K562 (cell line): Measurements from ENCODE around the gene PLEKHN1. TPM values are rescaled to one million over a fixed set of nuclear protein-coding genes. Genes with fewer than 3 reads are reported as not detected.

ENCODE experiments used
- ADNP ChIP-seq: fragments of 200-800 bp; sonication (Bioruptor generic); IDR thresholded peaks from 2 replicates; pipeline ENCODE4 v1.6.1; 2016; ENCODE audit warnings: missing genetic modification characterization, missing compliant biosample characterization
- DPF2 ChIP-seq: fragments of 450-650 bp; IDR thresholded peaks from 2 replicates; pipeline ENCODE4 v1.6.1; 2016
- FOXK2 ChIP-seq, 2 experiments: fragments of 450-650 bp; IDR thresholded peaks in 1 of 2; conservative IDR thresholded peaks in 1 of 2; 2 replicates each; pipeline ENCODE4 v1.6.1; 2016; ENCODE audit warnings: low read depth in 2 of 2, mild to moderate bottlenecking in 1 of 2
- GTF2B ChIP-seq: IDR thresholded peaks from 2 replicates; pipeline ENCODE4 v1.6.1; 2011; ENCODE audit not compliant: insufficient read length; ENCODE audit errors: extremely low read depth
- KLF1 ChIP-seq: fragments of 450-650 bp; IDR thresholded peaks from 2 replicates; pipeline ENCODE4 v1.6.1; 2016; ENCODE audit warnings: missing genetic modification characterization, missing compliant biosample characterization
- POLR2G ChIP-seq: fragments of 200-400 bp; formaldehyde crosslinking; IDR thresholded peaks from 2 replicates; pipeline ENCODE4 v1.6.1; 2017; ENCODE audit warnings: low read depth, mild to moderate bottlenecking, antibody characterized with exemption, low read length, moderate library complexity
- SFPQ ChIP-seq: fragments of 200-400 bp; formaldehyde crosslinking; IDR thresholded peaks from 2 replicates; pipeline ENCODE4 v1.6.1; 2017; ENCODE audit warnings: mild to moderate bottlenecking, low read depth, low read length, moderate library complexity
- SRF ChIP-seq, 2 experiments: fragments of 250-450, 450-650 bp in 1 of 2; sonication (Bioruptor Pico) in 1 of 2; sonication (generic) in 1 of 2; formaldehyde crosslinking; IDR thresholded peaks; 2 replicates each; pipeline versions ENCODE4 v1.5.0 to v1.5.1; 2020 to 2022; ENCODE audit warnings: mild to moderate bottlenecking in 1 of 2, missing genetic modification reagents in 1 of 2
- SUPT5H ChIP-seq: fragments of 450-650 bp; IDR thresholded peaks from 2 replicates; pipeline ENCODE4 v1.6.1; 2016
- TAF9B ChIP-seq: fragments of 450-650 bp; IDR thresholded peaks from 2 replicates; pipeline ENCODE4 v1.6.1; 2018; ENCODE audit warnings: mild to moderate bottlenecking; ENCODE audit not compliant: partially characterized antibody
- ZBTB5 ChIP-seq: fragments of 450-650 bp; IDR thresholded peaks from 2 replicates; pipeline ENCODE4 v1.6.1; 2017; ENCODE audit warnings: antibody characterized with exemption
- ZNF318 ChIP-seq, 2 experiments: fragments of 450-650 bp; IDR thresholded peaks; 2 replicates each; pipeline ENCODE4 v1.6.1; 2016; ENCODE audit warnings: mild to moderate bottlenecking in 2 of 2, borderline replicate concordance in 1 of 2, low read depth in 1 of 2, moderate library complexity in 1 of 2
- ZNF436 ChIP-seq: fragments of 250-450, 450-650 bp; sonication (Bioruptor Pico); formaldehyde crosslinking; IDR thresholded peaks from 2 replicates; pipeline ENCODE4 v1.7.0; 2020; ENCODE audit warnings: mild to moderate bottlenecking
- polyA plus RNA-seq, 8 experiments: library from polyadenylated mRNA; depleted of rRNA in 4 of 8; stranded (reverse) in 5 of 8; unstranded in 3 of 8; fragments of >200 nt; fragmentation: Nextera tagmentation in 2 of 8; fragmentation: Illumina TruSeq in 1 of 8; extraction: Ambion mirVana in 2 of 8; extraction: Trizol in 1 of 8; gene quantifications; 2 replicates each; pipeline versions ENCODE4 v1.2.1 to v1.2.3, GENCODE V29; 2011 to 2014; ENCODE audit warnings: inconsistent platforms in 1 of 8, missing spikeins in 1 of 8
- total RNA-seq, 7 experiments: library from RNA; depleted of rRNA in 6 of 7; stranded (reverse); fragments of >200 nt in 6 of 7; fragmentation: Illumina TruSeq in 2 of 7; extraction: Trizol in 2 of 7; gene quantifications; 2 replicates each; pipeline versions ENCODE4 v1.2.1 to v1.2.3, GENCODE V29; 2011 to 2021; ENCODE audit warnings: low replicate concordance in 1 of 7

The PLEKHN1 gene
- total and polyA plus RNA-seq, 9 of the 15 experiments (the other 6 are each of a cell fraction or from before 2014, with no cell fraction given): 0.07 to 1.5 (median 0.13) TPM; not detected in 2

GRCh38 chr1:1000357-1001056 lies 34.2 kb downstream of the PLEKHN1 start (continued):
- TF ChIP-seq ZNF318 (IDR thresholded peaks at IDR 0.05; ENCODE audit: borderline replicate concordance in 1 of 2, low read depth in 1 of 2) (peak in 1 of 2 experiments; percentile 92; a peak in 2 of 4 replicates), FOXK2 (conservative IDR thresholded peaks at IDR 0.05 in 1 of 2, IDR thresholded peaks at IDR 0.05 in 1 of 2; ENCODE audit: low read depth in 2 of 2) (peak; percentile 23 to 57; a peak in 3 of 4 replicates), GTF2B (no peak), SUPT5H (peak; percentile 81), ZNF436 (CRISPR knock-in tag) (no peak), DPF2 (peak; percentile 62), ZBTB5 (no peak), KLF1 (no peak), SFPQ (no peak), SRF (CRISPR knock-in tag; IDR thresholded peaks at IDR 0.05) (no peak), POLR2G (peak; percentile 92), TAF9B (no peak), ADNP (no peak)
